Measurements from ENCODE around the gene PTTG1.
"Not testable (repeated sequence)": the region's sequence is repeated elsewhere in the genome, so short reads cannot be mapped to it uniquely, and the experiment has no call there.

Gene PTTG1

GRCh38 chr5:160427607-160428006 is 6.0 kb downstream of the PTTG1 start:
- peak; percentile 41 for DNase-seq

GRCh38 chr5:160432196-160432595 is 10.5 kb downstream of the PTTG1 start:
- no peak for DNase-seq

- DNase-seq, result no peak
Measured at GRCh38 chr5:160432787-160433186, 11.1 kb downstream of the PTTG1 start.

GRCh38 chr5:160434022-160434531 is 12.4 kb downstream of the PTTG1 start:
- DNase-seq, result peak; percentile 63

GRCh38 chr5:160435532-160435931 is 13.9 kb downstream of the PTTG1 start:
- no peak for DNase-seq

- no peak for DNase-seq
Measured at GRCh38 chr5:160436017-160436416, 14.4 kb downstream of the PTTG1 start.

- DNase-seq, result not testable (repeated sequence)
Measured at GRCh38 chr5:160436661-160437060, 15.0 kb downstream of the PTTG1 start.

- DNase-seq, result no peak
Measured at GRCh38 chr5:160437271-160437670, 15.6 kb downstream of the PTTG1 start.

GRCh38 chr5:160438316-160439204 is 16.9 kb downstream of the PTTG1 start:
- DNase-seq, result peak; percentile 66

GRCh38 chr5:160439205-160439600 is 17.5 kb downstream of the PTTG1 start:
- DNase-seq, result peak; percentile 65

GRCh38 chr5:160441311-160441781 is 19.7 kb downstream of the PTTG1 start:
- no peak for DNase-seq

- DNase-seq, result no peak
Measured at GRCh38 chr5:160442824-160443431, 21.3 kb downstream of the PTTG1 start.

- no peak for DNase-seq
Measured at GRCh38 chr5:160444407-160444806, 22.8 kb downstream of the PTTG1 start.

- DNase-seq, result no peak
Measured at GRCh38 chr5:160445132-160445531, 23.5 kb downstream of the PTTG1 start.

GRCh38 chr5:160445751-160446150 is 24.1 kb downstream of the PTTG1 start:
- DNase-seq, result no peak

GRCh38 chr5:160448886-160449285 is 27.2 kb downstream of the PTTG1 start:
- no peak for DNase-seq

GRCh38 chr5:160449458-160449857 is 27.8 kb downstream of the PTTG1 start:
- DNase-seq, result no peak

- no peak for DNase-seq
Measured at GRCh38 chr5:160450164-160450932, 28.7 kb downstream of the PTTG1 start.

- DNase-seq, result no peak
Measured at GRCh38 chr5:160451281-160451680, 29.6 kb downstream of the PTTG1 start.

GRCh38 chr5:160452036-160452435 is 30.4 kb downstream of the PTTG1 start:
- no peak for DNase-seq

GRCh38 chr5:160452795-160453194 is 31.1 kb downstream of the PTTG1 start:
- no peak for DNase-seq

GRCh38 chr5:160453751-160454150 is 32.1 kb downstream of the PTTG1 start:
- DNase-seq, result no peak

- DNase-seq, result no peak
Measured at GRCh38 chr5:160455600-160455999, 33.9 kb downstream of the PTTG1 start.

Data from DMS79 treated with DMSO at 0.1 percent for 48 hours (cell line).